Fibroblast of mammary gland (primary cell): Measurements from ENCODE around the gene GNGT1.

Source experiments
- DNase-seq: peaks from one replicate; pipeline ENCODE4 v3.0.0-alpha.2; 2010; ENCODE audit warnings: low read depth
- H3K4me3 ChIP-seq: 2 replicates; pipeline ENCODE4 v1.5.1; 2011; ENCODE audit warnings: low read depth, mild to moderate bottlenecking, low read length, moderate library complexity; ENCODE audit not compliant: control insufficient read depth
- TF ChIP-seq, protein P1 (sequence below): conservative IDR thresholded peaks from 2 replicates; pipeline ENCODE4 v1.5.1; 2011; ENCODE audit warnings: low read depth, low read length, inconsistent platforms; ENCODE audit not compliant: control insufficient read depth, insufficient read depth

The GNGT1 gene

DNA sequence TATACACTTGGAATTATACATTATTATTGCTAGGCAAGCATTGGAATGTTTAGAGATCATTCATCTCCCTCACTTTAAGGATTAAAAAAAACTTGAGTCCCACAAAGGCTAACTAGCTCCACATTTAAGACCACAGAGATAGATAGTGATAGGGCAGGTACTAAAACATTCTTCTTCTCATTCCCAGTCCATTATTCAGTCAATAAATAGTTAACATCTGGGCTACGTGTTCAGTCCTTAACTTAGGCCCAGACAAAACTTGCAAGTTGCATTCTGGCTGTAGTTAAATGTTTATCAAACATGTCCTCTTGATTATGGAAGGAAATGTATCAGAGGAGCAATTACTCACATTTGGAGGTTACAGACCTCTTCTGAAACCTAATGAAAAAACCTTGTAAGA is 17.6 kb downstream of the GNGT1 start:
- DNase-seq: peak; percentile 33
- TF ChIP-seq, protein P1, sequence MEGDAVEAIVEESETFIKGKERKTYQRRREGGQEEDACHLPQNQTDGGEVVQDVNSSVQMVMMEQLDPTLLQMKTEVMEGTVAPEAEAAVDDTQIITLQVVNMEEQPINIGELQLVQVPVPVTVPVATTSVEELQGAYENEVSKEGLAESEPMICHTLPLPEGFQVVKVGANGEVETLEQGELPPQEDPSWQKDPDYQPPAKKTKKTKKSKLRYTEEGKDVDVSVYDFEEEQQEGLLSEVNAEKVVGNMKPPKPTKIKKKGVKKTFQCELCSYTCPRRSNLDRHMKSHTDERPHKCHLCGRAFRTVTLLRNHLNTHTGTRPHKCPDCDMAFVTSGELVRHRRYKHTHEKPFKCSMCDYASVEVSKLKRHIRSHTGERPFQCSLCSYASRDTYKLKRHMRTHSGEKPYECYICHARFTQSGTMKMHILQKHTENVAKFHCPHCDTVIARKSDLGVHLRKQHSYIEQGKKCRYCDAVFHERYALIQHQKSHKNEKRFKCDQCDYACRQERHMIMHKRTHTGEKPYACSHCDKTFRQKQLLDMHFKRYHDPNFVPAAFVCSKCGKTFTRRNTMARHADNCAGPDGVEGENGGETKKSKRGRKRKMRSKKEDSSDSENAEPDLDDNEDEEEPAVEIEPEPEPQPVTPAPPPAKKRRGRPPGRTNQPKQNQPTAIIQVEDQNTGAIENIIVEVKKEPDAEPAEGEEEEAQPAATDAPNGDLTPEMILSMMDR: no peak
- peak overlapping the region; percentile 86 for H3K4me3 ChIP-seq

DNA sequence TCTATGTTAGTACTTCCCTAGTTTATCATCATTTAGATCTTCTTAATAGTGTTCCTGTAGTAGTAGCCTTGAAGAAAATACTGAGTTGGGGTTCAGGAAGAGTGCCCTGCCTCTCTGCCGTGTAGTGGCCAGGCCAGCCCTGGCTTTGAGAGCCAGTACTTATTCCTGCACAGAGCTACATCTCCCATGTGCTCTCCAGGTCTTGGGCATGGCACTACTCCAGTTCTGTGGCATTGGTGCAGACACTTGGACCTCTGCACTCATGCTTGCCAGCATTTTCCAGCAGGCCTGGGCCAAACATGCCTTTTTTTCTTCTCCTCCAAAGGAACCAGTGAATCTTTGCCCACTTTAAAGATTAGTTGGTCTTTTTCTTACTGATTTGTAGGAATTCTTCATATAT is 20.4 kb downstream of the GNGT1 start:
- DNase-seq: no peak
- H3K4me3 ChIP-seq: no peak overlapping the region
- TF ChIP-seq, protein P1: no peak

GRCh38 chr7:93927585-93927984 is 21.2 kb downstream of the GNGT1 start:
- no peak for DNase-seq
- TF ChIP-seq, protein P1: no peak
- H3K4me3 ChIP-seq: no peak overlapping the region

DNA sequence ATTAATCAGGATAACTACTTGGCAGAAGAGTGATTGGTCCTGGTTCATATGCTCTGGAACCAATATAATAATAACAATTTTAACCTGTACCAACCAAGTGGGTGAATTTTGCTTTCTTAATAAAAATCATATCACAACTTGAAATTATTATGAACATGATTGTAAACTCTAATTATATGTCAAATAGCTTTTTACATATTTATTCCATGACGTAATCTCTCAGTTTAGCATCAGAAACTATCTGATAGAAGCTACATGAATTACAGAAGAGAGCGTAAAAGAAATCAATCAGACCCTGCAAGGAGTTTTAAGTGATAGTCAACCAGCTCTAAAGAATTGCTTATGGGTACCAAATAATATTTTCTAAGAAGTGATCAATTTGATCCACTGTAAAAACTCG is 25.3 kb downstream of the GNGT1 start:
- DNase-seq: no peak
- H3K4me3 ChIP-seq: no peak overlapping the region
- TF ChIP-seq, protein P1: no peak

DNA sequence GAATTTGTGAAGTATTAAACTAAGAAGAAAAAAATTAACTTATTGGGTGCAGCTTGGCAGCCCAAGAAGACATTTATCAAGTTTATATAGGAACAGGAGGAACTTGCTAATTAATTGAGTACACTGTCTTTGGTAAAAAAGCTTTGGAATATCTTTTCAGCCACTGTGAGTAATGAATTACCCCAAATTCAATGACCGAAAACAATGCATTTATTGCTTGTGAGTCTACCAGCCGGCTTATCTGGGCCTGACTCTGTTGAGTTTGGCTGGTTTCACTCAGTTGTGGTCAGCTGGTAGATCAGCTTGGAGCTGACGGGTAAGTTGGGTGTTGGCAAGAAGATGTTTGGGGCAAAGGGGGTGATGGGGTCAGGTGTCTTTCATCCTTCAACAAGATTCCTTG is 26.8 kb downstream of the GNGT1 start:
- TF ChIP-seq, protein P1: no peak
- H3K4me3 ChIP-seq: no peak overlapping the region
- DNase-seq: no peak

GRCh38 chr7:93935102-93935501 is 28.7 kb downstream of the GNGT1 start:
- no peak for DNase-seq
- TF ChIP-seq, protein P1: no peak
- no peak overlapping the region for H3K4me3 ChIP-seq

- DNase-seq: no peak
- TF ChIP-seq, protein P1: no peak
- no peak overlapping the region for H3K4me3 ChIP-seq
Measured at GRCh38 chr7:93937818-93938217, 31.5 kb downstream of the GNGT1 start.
